HG03460 (cell line): ENCODE results near the gene A1CF.
"Not testable (repeated sequence)": the region's sequence is repeated elsewhere in the genome, so short reads cannot be mapped to it uniquely, and the experiment has no call there.

Source experiments
- ATAC-seq: cut with Tn5 transposase; IDR thresholded peaks from one replicate; pipeline ENCODE4 v1.9.1; 2021; ENCODE audit not compliant: unreplicated experiment

The A1CF gene

DNA sequence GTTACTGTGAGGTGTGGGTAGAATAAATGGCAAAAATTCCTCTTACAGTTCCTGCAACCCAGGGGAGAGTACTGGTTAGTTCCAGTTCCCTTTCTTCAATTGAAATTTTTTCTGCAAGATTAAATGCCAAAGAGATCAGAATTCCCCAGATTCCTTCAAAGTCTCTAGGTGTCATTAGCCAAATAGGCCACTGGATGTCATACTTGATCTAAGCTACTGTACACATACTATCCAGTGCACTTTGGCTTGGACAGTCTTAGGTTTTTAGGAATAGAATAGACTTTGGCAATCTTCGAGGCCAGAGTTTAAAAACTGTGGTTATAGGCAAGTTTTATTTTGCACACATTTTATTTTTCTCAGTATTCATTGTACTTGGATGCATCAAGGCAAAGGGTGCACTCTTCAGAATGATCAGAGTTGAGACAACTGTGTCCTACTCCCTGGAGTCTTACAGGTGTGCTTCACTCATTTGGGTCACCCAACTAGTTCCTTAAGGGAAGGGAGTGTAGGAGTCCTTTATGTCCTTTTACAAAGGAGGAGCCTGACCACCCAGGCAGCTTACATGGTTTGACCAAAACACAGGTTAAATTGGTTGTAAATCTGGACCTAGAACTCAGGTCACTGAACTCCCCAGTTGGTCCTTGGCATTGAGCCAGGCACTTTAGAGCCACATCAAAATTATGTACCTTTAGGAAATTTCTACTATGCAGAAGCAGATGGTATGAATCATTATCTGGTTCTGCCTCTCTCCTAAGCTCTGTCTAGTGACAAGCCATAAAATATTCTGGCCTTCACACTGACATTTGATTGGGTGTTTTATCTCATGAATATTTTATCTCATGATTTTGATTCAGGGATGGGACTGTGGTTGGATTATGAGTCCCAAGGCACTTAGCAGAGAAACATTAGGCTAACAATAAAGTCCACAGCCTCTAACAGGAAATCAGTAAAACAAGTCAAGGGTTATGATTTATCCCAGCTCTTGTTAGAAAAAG, 96.2 kb downstream of the A1CF start:
- no peak for ATAC-seq

DNA sequence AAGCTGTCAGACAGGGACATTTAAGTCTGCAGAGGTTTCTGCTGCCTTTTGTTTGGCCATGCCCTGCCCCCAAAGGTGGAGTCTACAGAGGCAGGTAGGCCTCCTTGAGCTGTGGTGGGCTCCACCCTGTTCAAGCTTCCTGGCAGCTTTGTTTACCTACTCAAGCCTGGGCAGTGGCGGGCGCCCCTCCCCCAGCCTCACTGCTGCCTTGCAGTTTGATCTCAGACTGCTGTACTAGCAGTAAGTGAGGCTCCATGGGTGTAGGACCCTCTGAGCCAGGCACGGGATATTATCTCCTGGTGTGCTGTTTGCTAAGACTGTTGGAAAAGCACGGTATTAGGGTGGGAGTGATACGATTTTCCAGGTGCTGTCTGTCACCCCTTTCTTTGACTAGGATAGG, 97.5 kb downstream of the A1CF start:
- not testable (repeated sequence) for ATAC-seq

GRCh38 chr10:50782017-50782416, 103.4 kb downstream of the A1CF start:
- ATAC-seq, result not testable (repeated sequence)

DNA sequence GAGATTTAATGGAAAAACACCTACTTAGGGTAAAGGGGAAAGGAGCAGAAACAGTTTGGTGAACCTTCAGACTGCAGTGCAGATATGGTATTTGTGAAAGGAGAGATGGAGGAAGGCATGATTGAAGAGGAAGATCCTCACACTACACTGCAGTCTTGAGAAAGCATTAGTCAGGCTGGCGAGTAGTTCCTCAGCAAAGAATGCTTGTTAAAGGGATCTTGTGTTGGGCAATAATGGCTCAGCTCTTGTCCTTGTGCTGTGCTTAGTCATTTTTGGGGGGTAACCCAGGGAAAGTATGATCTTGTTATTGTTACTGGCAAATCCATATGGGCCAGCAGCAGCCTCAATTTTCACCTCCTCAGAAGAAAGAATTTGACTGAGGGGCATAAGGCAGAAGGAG, 105.4 kb downstream of the A1CF start:
- not testable (repeated sequence) for ATAC-seq

DNA sequence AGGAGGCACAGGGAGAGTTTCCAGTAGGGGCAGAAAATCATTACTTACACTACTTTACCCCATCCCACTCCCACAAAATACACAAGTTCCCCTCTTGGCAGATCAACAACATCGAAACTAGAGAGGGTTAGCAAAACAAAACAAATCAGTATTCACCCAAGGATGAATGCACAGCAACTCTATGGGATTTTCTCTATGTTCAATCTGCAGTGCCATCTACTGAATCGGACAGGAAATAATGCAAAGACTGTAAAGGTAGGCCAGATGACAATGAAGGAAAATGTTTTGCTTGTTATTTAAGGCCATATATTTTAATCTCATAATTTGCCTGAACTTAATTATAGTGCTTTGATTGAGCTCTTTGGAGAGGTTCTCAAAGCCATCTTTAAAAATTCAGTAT, 110.6 kb downstream of the A1CF start:
- ATAC-seq, result not testable (repeated sequence)

- ATAC-seq, result not testable (repeated sequence)
These were observed 113.4 kb downstream of the A1CF start for GRCh38 chr10:50772042-50772441.

GRCh38 chr10:50766774-50767513, 118.5 kb downstream of the A1CF start:
- not testable (repeated sequence) for ATAC-seq
